Body of pancreas (tissue), 4 donors: ENCODE measurements around the gene ARHGAP20. TPM values are rescaled to one million over a fixed set of nuclear protein-coding genes. Genes with fewer than 3 reads are reported as not detected.

Experiments
- ATAC-seq: fragments of 150-250 bp; one replicate; pipeline ENCODE4 v1.9.1; 2016
- DNase-seq, 4 donors: peaks; one replicate each; pipeline ENCODE4 v3.0.0-alpha.2; 2019
- H3K27ac ChIP-seq, 4 donors: fragments of 200-600 bp; sonication (generic); 1 replicate in 3 of 4; 2 replicates in 1 of 4; pipeline versions ENCODE4 v1.5.1 to v1.6.1; 2016 to 2019; ENCODE audit warnings: mild to moderate bottlenecking in 1 of 4, mixed read lengths in 1 of 4, moderate library complexity in 1 of 4
- H3K27me3 ChIP-seq, 2 donors: fragments of 200-600 bp; sonication (generic); one replicate each; pipeline ENCODE4 v1.6.0; 2016; ENCODE audit warnings: mild to moderate bottlenecking in 1 of 2
- H3K36me3 ChIP-seq, 2 donors: fragments of 200-600 bp; sonication (generic); replicated peaks in 1 of 2; 2 replicates each; pipeline ENCODE4 v1.5.1; 2016; ENCODE audit warnings: low read depth in 2 of 2; ENCODE audit not compliant: insufficient read depth in 1 of 2
- H3K4me1 ChIP-seq: fragments of 200-600 bp; sonication (generic); one replicate; pipeline ENCODE4 v1.6.0; 2016
- H3K4me3 ChIP-seq, 2 donors: fragments of 200-600 bp; sonication (generic); 1 replicate in 1 of 2; 2 replicates in 1 of 2; pipeline ENCODE4 v1.5.1; 2016 to 2019
- H3K9me3 ChIP-seq, 3 donors: fragments of 200-600 bp; sonication (generic); 1 replicate in 2 of 3; 2 replicates in 1 of 3; pipeline ENCODE4 v1.5.1; 2016
- CTCF ChIP-seq, 7 experiments: fragments of 450-650 bp in 4 of 7; fragments of 200-600 bp in 3 of 7; sonication (generic) in 3 of 7; IDR thresholded peaks; one replicate each; pipeline ENCODE4 v1.5.1; 2016 to 2019; ENCODE audit warnings: antibody characterized with exemption in 7 of 7
- POLR2A ChIP-seq, 3 donors: fragments of 450-650 bp; IDR thresholded peaks; one replicate each; pipeline ENCODE4 v1.6.1; 2016; ENCODE audit warnings: antibody characterized with exemption in 3 of 3, mild to moderate bottlenecking in 2 of 3
- WGBS, 2 donors: methylation state at CpG; one replicate each; pipeline ENCODE4 v1.1.5; 2017; 5-methylcytosine and 5-hydroxymethylcytosine counted together
- intact Hi-C: fragments of 100-400 bp; cut with DNase I; formaldehyde crosslinking; loops from one replicate; pipeline ENCODE4 v1.15.1; 2023
- total RNA-seq, 2 donors: library from RNA; depleted of rRNA; stranded (reverse); fragments of >200 nt; gene quantifications; one replicate each; pipeline ENCODE4 v1.1.0, GENCODE V29; 2016

ARHGAP20 gene
- total RNA-seq, 2 donors from 2014 or later: 0.52 to 1.3 TPM

- intact Hi-C loops: no loop called here
- ATAC-seq (no peak), DNase-seq (no peak)
- no peak overlapping the region for H3K4me3 ChIP-seq
- no peak overlapping the region for H3K27ac ChIP-seq
- no peaks in the 10 kb centered on the region for H3K27me3 ChIP-seq
- no peaks in the 10 kb centered on the region for H3K4me1 ChIP-seq
- H3K36me3 ChIP-seq: no peaks in the 10 kb centered on the region
- H3K9me3 ChIP-seq: no peaks in the 10 kb centered on the region
- TF ChIP-seq POLR2A (IDR thresholded peaks at IDR 0.05) (no peak), CTCF (IDR thresholded peaks at IDR 0.05) (no peak)
- 59 to 85% methylated on average over 2 of the region's 2 CpGs for WGBS, 2 donors
Measured at GRCh38 chr11:110724358-110724757, 12.1 kb upstream of the ARHGAP20 start.

- 35 to 45% methylated on average over 3 of the region's 3 CpGs for WGBS, 2 donors
Measured at GRCh38 chr11:110720431-110721275, 8.4 kb upstream of the ARHGAP20 start.

GRCh38 chr11:110716361-110716760, 4.1 kb upstream of the ARHGAP20 start:
- no peak for TF ChIP-seq POLR2A (IDR thresholded peaks at IDR 0.05)
- no peak for TF ChIP-seq CTCF (IDR thresholded peaks at IDR 0.05)
- ATAC-seq (no peak), DNase-seq (no peak)
- WGBS, 2 donors: 84 to 91% methylated on average over 2 of the region's 2 CpGs
- H3K4me3 ChIP-seq: no peak overlapping the region
- intact Hi-C loops: no loop called here
- peaks cover 16% of the 10 kb centered on the region for H3K4me1 ChIP-seq
- no peaks in the 10 kb centered on the region for H3K27me3 ChIP-seq
- no peak overlapping the region for H3K27ac ChIP-seq
- no peaks in the 10 kb centered on the region for H3K36me3 ChIP-seq
- H3K9me3 ChIP-seq: no peaks in the 10 kb centered on the region

More at GRCh38 chr11:110720431-110721275, 8.4 kb upstream of the ARHGAP20 start:
- intact Hi-C loops: no loop called here
- H3K27ac ChIP-seq: no peak overlapping the region
- no peak overlapping the region for H3K4me3 ChIP-seq
- H3K4me1 ChIP-seq: no peaks in the 10 kb centered on the region
- no peaks in the 10 kb centered on the region for H3K36me3 ChIP-seq
- TF ChIP-seq CTCF (IDR thresholded peaks at IDR 0.05) (no peak), POLR2A (IDR thresholded peaks at IDR 0.05) (no peak)
- no peak for ATAC-seq
- H3K27me3 ChIP-seq: no peaks in the 10 kb centered on the region
- no peaks in the 10 kb centered on the region for H3K9me3 ChIP-seq
- no peak for DNase-seq

GRCh38 chr11:110715541-110715940, 3.3 kb upstream of the ARHGAP20 start:
- intact Hi-C loops: no loop called here
- TF ChIP-seq POLR2A (IDR thresholded peaks at IDR 0.05) (no peak), CTCF (IDR thresholded peaks at IDR 0.05) (no peak)
- H3K4me3 ChIP-seq: no peak overlapping the region
- 67 to 74% methylated on average over 1 of the region's 1 CpG for WGBS, 2 donors
- DNase-seq (no peak), ATAC-seq (no peak)
- H3K36me3 ChIP-seq: no peaks in the 10 kb centered on the region
- H3K9me3 ChIP-seq: no peaks in the 10 kb centered on the region
- peaks cover 24% of the 10 kb centered on the region for H3K4me1 ChIP-seq
- peaks cover 0 to 5% of the 10 kb centered on the region in 2 donors for H3K27me3 ChIP-seq
- no peak overlapping the region for H3K27ac ChIP-seq

- 29 to 31% methylated on average over 9 of the region's 9 CpGs for WGBS, 2 donors
- no peak for TF ChIP-seq POLR2A (IDR thresholded peaks at IDR 0.05)
- no peak for TF ChIP-seq CTCF (IDR thresholded peaks at IDR 0.05)
- H3K4me3 ChIP-seq: no peak overlapping the region
- DNase-seq (no peak), ATAC-seq (no peak)
- no peak overlapping the region for H3K27ac ChIP-seq
- peaks cover 26% of the 10 kb centered on the region for H3K4me1 ChIP-seq
- no peaks in the 10 kb centered on the region for H3K9me3 ChIP-seq
- peaks cover 0 to 9% of the 10 kb centered on the region in 2 donors for H3K27me3 ChIP-seq
- H3K36me3 ChIP-seq: no peaks in the 10 kb centered on the region
- intact Hi-C loops: no loop called here
Measured at GRCh38 chr11:110713449-110713776, 1.2 kb upstream of the ARHGAP20 start.
